Measurements from ENCODE around the gene EVPLL.
"Not testable (repeated sequence)": the region's sequence is repeated elsewhere in the genome, so short reads cannot be mapped to it uniquely, and the experiment has no call there.

The EVPLL gene

DNA sequence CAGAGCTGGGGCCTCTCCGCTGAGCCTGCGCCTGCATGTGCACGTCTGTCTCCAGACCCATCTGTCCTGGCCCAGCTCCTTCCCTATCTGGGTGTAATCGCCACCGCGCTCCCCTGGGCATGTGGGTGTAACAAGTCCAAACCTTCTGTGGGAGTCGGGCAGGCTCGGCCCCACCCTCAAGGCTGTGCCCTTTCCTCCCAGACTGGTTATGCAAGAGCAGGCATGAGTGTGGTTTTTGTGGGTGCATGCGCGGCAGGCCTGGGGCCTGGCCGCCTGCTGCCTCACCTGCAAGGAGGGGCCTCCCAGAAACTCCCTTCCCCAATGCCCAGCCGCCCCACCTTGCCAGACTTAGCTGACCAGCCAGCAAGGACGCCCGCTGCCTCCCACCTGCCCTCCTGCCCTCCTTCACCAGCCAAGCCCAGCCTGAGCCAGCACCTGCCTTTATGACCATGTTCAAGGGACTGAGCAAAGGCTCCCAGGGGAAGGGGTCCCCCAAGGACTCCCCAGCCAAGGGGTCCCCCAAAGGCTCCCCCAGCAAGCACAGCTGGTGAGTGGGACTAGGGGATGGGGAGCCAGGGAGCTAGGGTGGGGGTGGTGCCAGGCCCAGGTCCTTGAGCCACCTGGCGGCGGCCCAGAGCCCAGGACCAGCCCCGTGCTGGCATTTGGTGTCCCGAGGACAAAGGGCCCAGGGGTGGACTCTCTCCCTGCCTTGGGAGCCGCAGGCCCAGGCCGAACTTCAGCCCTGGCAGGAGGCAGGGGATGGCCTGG lies at the start of gene EVPLL:
Gene EVPLL (plus strand): TSS at position 342 of the 768 bp plus-strand sequence. CDS start 3,160 bp downstream, outside the sequence.
- no peak for DNase-seq

DNA sequence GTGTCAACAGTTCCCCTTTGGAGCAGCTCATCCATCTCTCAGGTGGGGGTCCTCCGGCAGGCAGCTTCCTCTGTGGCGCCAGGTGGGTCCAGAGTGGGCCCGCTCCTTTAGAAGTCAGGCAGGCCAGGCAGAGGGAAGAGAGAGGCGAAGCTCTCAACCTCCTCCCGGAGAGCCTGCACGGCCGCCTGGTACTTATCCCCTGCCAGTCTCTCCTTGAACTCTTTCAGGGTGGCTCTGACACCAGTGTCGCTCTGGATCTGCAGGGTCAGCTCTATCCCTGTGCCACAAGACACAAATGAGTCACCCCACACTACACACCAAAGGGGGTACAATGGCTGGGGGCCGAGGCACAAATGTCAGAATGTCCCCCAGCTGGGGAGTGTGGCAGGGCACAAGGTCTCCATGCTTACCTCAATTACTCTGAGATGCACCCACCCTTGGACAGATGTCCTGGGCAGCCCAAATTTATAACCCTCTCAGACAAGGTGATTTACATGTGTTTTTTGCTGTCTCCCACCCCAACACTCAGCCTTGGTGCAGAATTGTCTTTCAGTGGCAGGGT lies 48.9 kb upstream of the EVPLL start:
- DNase-seq, result no peak

- no peak for DNase-seq
Measured at GRCh38 chr17:18331879-18332278, 45.7 kb upstream of the EVPLL start.

- no peak for DNase-seq
Measured at GRCh38 chr17:18332909-18333489, 44.6 kb upstream of the EVPLL start.

DNA sequence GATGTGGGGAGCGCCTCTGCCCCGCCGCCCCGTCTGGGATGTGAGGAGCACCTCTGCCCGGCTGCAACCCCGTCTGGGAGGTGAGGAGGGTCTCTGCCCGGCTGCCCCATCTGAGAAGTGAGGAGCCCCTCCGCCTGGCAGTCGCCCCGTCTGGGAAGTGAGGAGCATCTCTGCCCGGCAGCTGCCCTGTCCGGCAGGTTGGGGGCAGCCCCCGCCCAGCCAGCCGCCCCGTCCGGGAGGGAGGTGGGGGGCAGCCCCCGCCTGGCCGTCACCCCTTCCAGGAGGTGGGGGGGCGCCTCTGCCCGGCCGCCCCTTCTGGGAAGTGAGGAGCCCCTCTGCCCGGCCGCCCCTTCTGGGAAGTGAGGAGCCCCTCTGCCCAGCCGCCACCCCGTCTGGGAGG lies 39.4 kb upstream of the EVPLL start:
- DNase-seq, result not testable (repeated sequence)

DNA sequence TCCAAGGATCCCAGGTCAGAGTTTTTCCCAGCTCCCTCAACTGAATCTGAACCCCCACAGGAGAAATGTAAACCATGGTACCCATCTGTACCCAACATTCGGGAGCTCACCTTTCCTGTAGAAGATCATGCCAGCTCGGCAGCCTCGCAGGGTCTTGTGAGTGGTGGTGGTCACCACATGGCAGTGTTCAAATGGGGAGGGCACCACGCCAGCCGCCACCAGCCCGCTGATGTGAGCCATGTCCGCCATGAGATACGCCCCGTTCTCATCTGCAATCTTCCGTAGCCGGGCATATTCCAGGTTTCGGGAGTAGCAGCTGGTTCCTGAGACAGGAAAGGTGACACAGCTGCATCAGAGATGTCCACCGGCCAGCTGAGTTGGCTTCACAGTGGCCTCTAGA lies 37.6 kb upstream of the EVPLL start:
- DNase-seq, result no peak

DNA sequence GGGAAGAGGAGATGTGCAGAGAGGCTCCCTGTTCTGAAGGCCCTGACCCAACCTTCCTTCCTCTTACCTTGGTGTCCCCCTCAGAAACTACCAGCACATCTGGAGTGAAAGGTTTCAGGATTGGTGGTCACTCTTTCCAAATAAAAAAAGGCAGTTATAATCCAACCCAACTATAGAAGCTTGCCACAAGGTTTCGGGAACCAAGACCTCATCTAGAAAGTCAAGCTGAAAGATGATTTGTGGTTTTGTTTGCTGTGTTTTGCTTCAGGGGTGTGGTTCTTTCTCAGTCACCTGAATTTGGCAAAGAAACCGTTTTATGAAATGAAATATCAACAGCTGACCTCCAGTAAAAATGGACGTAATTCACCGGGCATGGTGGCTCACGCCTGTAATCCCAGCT lies 33.6 kb upstream of the EVPLL start:
- no peak for DNase-seq

GRCh38 chr17:18353541-18353940 lies 24.0 kb upstream of the EVPLL start:
- no peak for DNase-seq

GRCh38 chr17:18356624-18357023 lies 21.0 kb upstream of the EVPLL start:
- DNase-seq, result no peak

DNA sequence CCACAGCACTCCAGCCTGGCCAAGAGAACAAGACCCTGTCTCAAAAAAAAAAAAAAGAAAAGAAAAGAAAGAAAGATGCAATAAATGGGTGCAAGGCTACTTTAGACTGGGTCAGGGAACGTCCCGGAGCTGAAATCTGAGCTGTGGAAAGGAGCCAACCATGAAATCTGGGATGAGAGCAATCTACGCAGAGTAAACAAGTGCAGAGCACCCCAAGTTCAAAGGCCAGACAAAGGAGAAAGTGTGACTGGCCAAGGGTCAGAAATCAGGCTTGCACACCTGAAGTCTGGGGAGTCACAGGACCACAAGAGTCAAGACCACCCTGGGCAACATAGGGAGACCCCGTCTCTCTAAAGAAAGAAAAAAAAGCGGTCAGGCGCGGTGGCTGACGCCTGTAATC lies 17.1 kb upstream of the EVPLL start:
- DNase-seq, result no peak

GRCh38 chr17:18361837-18362697 lies 15.5 kb upstream of the EVPLL start:
- DNase-seq, result no peak

DNA sequence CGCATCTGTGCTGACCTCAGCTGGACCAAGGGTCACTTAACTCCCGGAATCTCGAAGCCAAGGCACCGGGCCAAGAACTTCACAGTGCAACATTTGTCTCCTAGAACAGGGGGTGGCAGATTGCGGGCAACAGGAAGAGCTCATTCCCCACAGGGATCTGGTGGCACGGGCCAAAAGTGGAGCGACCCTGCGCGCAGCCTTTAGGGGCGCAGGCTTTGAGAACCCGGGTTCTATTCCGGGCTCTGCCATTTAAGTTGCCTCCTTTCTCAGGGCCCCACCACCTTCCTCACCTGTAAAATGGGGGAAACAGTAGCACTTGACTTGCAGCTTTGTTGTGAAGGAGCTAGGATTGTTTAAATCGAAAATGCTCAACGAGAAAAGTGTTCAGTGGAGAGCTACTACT lies 14.9 kb upstream of the EVPLL start:
- no peak for DNase-seq

- peak; percentile 88 for DNase-seq
Measured at GRCh38 chr17:18363101-18364049, 14.2 kb upstream of the EVPLL start, which contains the start of gene SHMT1. Gene SHMT1 (minus strand): TSS chr17:18363550. CDS start chr17:18355981, 7,569 bp downstream.

- no peak for DNase-seq
Measured at GRCh38 chr17:18364166-18364565, 13.4 kb upstream of the EVPLL start.

GRCh38 chr17:18368946-18369345 lies 8.6 kb upstream of the EVPLL start:
- DNase-seq, result no peak

DNA sequence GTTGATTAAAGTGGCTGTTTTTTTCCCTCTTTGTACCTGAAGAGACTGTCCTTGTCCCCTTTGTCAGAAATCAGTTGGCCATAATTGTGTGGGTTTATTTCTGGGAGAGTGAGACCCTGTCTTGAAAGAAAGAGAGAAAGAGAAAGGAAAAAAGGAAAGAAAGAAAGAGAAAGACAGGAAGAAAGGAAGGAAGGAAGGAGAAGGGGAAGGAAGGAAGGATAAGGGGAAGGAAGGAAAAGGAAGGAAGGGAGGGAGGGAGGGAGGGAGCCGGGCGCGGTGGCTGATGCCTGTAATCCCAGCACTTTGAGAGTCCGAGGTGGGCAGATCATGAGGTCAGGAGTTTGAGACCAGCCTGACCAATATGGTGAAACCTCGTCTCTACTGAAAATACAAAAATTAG lies 6.8 kb upstream of the EVPLL start:
- DNase-seq, result no peak

- DNase-seq, result no peak
Measured at GRCh38 chr17:18371455-18371854, 6.1 kb upstream of the EVPLL start.

GRCh38 chr17:18373181-18373580 lies 4.4 kb upstream of the EVPLL start:
- DNase-seq, result not testable (repeated sequence)

- no peak for DNase-seq
Measured at GRCh38 chr17:18374216-18374615, 3.4 kb upstream of the EVPLL start.

- DNase-seq, result no peak
Measured at GRCh38 chr17:18378205-18378505, 577 bp downstream of the EVPLL start.

DNA sequence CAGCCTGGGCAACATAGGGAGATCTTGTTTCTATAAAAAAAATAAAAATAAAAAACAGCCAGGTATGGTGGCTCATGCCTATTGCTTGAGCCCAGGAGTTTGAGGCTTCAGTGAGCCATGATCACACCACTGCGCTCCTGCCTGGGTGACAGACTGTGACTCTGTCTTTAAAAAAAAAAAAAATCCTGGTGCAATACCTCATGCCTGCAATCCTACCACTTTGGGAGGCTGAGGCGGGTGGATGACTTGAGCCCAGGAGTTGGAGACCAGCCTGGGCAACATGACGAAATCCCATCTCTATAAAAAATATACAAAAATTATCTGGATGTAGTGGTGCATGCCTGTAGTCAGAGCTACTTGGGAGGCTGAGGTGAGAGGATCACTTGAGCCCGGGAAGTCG lies 1.0 kb downstream of the EVPLL start:
- DNase-seq, result not testable (repeated sequence)
